ENCODE results near the gene PITPNC1.

DNA sequence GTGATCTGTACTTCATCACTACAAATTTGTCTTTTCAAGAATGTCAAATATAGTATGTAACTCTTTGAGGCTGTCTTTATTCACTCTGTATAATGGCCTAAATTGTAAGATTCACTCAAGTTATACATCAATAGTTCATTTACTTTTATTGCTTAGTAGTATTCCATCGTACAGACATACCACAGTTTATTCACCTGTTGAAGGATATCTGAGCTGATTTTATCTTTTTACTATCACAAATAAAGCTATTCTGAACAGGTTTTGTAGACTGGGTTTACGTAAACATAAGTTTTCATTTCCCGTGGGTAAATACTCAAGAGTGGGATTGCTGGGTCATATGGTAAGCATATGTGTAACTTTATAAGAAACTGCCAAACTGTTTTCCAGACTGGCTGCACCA is 29.3 kb upstream of the PITPNC1 start:
- TF ChIP-seq POLR2A (IDR thresholded peaks at IDR 0.05) (no peak), POLR2AphosphoS5 (IDR thresholded peaks at IDR 0.05) (no peak)
- TF ChIP-seq, protein P1, sequence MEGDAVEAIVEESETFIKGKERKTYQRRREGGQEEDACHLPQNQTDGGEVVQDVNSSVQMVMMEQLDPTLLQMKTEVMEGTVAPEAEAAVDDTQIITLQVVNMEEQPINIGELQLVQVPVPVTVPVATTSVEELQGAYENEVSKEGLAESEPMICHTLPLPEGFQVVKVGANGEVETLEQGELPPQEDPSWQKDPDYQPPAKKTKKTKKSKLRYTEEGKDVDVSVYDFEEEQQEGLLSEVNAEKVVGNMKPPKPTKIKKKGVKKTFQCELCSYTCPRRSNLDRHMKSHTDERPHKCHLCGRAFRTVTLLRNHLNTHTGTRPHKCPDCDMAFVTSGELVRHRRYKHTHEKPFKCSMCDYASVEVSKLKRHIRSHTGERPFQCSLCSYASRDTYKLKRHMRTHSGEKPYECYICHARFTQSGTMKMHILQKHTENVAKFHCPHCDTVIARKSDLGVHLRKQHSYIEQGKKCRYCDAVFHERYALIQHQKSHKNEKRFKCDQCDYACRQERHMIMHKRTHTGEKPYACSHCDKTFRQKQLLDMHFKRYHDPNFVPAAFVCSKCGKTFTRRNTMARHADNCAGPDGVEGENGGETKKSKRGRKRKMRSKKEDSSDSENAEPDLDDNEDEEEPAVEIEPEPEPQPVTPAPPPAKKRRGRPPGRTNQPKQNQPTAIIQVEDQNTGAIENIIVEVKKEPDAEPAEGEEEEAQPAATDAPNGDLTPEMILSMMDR (IDR thresholded peaks at IDR 0.05): no peak

Data from breast epithelium (tissue), 3 donors.